Loucy (cell line): ENCODE data around the gene ATXN7L3.

Source experiments
- CTCF ChIP-seq: fragments of 200-600 bp; sonication (generic); conservative IDR thresholded peaks from 2 replicates; pipeline ENCODE4 v1.5.1; 2014; ENCODE audit warnings: mild to moderate bottlenecking, antibody characterized with exemption, low read length
- EZH2phosphoT487 ChIP-seq: fragments of 200-600 bp; IDR thresholded peaks from 2 replicates; pipeline ENCODE4 v1.6.1; 2018; ENCODE audit warnings: antibody characterized with exemption, mild to moderate bottlenecking, moderate library complexity, borderline replicate concordance

GRCh38 chr17:44212507-44213402 is 13.1 kb upstream of the ATXN7L3 start:
- TF ChIP-seq CTCF (no peak), EZH2phosphoT487 (no peak)
